NCI-H774 (cell line): ENCODE measurements around the gene RAB9B.

ENCODE experiments used
- DNase-seq: peaks from one replicate; lab custom pipeline; 2025; lab: John Stamatoyannopoulos, UW

RAB9B gene

DNA sequence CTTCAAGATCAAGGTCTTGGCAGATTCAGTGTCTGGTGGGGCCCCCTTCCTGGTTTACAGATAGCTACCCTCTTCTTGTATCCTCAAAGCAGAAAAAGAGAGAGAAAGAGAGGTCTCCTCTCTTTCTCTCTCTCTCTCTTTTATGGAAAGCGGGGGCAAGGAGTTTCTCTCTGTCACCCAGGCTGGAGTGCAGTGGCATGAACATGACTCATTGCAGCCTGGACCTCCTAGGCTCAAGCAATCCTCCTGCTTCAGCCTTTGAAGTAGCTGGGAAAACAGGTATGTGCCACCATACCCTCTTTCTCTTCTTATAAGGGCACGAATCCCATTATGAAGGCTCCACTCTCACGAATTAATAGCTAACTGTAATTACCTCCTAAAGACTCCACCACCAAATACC is 20.2 kb downstream of the RAB9B start:
- DNase-seq, result no peak

GRCh38 chrX:103806862-103807474 is 25.1 kb downstream of the RAB9B start:
- DNase-seq, result no peak

DNA sequence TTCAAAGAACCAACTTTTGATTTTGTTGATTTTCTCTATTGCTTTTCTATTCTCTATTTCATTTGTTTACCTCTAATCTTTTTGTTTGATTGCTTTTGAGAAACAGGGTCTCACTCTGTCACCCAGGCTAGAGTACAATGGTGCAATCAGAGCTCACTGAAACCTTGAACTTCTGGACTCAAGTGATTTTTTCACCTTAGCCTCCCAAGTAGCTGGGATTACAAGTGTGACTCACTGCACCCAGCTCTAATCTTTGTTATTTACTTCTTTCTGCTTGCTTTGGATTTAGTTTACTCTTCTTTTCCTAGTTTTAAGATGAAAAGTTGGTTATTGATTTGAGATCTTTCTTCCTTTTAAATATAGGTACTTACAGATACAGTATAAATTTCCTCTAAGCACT is 26.2 kb downstream of the RAB9B start:
- DNase-seq, result no peak

DNA sequence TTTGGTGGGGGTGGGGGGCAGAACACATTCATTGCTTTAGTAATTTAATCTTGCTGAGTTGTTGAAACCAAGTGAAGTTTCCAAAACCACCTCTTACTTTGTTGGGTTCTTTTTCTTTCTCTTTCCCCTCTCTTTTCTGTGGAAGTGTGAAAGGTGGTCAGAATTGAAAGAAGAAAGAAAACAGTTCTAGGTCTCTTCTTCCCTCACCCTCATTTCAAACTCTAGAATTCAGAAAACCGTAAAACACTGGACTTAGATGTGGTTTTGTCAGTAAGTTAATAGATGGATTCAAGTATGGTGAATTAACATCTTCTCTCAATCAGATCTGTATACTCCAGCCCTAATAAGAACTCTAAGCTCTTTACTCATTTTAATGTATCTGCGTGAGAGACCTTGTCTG is 31.7 kb downstream of the RAB9B start:
- no peak for DNase-seq

- no peak for DNase-seq
These were observed 34.4 kb downstream of the RAB9B start for GRCh38 chrX:103797691-103798090.

DNA sequence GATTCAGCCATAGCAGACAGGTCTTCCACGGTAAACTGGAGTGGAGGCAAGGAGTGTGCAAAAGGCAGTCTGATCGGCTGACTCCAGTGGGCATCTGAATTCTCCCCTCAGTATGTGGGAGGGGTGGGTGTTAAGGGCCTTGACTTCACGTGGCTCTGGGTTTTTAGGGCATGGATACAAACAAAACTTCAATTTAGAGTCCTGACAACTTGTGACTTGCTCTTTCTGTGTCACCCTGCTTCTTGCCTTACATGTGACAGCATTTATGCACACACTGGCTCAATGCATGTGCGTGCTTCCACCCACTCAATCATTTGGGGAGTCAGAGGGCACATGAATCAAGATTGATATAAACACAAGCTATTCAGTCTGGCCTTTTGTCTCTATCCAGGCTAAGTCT is 37.9 kb downstream of the RAB9B start:
- DNase-seq, result no peak

DNA sequence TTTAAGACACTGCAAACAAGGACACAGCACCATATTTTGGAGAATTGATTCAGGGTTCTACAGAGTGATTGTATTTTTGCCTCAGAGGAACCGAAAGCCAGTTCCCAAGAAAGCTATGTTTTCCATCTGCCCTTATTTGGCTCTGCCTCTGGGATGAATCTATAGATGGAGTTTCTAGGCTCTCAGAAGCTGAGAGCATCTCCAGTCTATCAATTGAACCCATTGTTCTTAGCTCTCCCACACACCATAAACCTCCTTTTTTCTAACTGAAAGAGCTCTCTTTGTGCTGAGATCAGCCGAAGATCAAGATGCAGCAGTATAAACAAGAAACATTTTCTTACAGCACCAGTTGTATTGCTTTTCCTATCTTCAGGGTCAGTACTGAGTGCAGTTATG is 38.5 kb downstream of the RAB9B start:
- no peak for DNase-seq

DNA sequence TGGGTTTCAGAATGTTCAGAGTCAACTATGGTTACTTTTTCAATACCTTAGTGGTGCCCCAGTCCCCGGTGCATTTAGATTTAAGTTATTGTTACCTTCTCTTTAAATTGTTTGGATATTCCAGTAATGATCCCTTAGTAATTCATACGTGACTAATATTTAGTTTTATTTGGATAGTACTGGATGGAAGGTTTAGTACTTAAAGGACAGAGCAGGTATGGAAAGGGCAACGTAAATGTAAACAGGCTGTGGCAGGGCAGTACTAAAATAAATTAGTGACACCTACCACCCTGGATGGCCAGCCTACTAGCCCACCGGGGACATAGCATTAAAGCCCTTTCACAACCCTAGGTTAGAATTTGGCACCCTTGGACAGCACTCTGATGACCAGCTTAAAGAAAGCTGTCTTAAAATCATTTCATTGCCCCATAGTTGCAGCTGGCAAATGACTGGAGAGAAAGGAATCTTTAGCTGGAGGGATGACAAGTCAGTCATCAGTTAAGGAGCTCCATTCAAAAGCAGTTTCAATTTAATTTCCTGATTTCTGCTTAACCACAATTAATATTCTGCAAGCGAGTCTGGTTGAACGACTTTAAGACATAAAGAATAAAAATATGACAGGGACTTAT is 39.0 kb downstream of the RAB9B start:
- DNase-seq, result no peak

DNA sequence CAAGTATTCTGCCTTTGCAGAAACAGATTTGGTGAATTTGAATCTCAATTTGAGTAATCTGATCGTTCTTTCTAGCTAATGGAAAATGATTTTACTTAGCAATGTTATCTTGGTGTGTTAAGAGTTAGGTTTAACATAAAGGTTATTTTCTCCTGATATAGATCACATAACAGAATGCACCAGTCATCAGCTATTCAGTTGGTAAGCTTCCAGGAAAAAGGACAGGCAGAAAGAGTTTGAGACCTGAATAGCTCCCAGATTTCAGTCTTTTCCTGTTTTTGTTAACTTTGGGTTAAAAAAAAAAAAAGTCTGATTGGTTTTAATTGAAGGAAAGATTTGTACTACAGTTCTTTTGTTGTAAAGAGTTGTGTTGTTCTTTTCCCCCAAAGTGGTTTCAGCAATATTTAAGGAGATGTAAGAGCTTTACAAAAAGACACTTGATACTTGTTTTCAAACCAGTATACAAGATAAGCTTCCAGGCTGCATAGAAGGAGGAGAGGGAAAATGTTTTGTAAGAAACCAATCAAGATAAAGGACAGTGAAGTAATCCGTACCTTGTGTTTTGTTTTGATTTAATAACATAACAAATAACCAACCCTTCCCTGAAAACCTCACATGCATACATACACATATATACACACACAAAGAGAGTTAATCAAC is 40.1 kb downstream of the RAB9B start:
- DNase-seq, result no peak

DNA sequence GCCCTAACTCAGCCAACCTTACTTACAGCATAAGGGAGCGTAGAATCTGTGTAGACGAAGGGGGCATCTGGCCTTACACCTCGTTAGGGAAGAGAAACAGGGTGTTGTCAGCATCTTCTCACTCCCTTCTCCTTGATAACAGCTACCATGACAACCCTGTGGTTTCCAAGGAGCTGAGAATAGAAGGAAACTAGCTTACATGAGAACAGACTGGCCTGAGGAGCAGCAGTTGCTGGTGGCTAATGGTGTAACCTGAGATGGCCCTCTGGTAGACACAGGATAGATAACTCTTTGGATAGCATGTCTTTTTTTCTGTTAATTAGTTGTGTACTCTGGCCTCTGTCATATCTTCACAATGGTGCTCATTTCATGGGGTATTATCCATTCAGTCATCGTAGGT is 40.8 kb downstream of the RAB9B start:
- no peak for DNase-seq

GRCh38 chrX:103789004-103789403 is 43.1 kb downstream of the RAB9B start:
- no peak for DNase-seq

- DNase-seq, result no peak
These were observed 48.1 kb downstream of the RAB9B start for GRCh38 chrX:103783971-103784370.

DNA sequence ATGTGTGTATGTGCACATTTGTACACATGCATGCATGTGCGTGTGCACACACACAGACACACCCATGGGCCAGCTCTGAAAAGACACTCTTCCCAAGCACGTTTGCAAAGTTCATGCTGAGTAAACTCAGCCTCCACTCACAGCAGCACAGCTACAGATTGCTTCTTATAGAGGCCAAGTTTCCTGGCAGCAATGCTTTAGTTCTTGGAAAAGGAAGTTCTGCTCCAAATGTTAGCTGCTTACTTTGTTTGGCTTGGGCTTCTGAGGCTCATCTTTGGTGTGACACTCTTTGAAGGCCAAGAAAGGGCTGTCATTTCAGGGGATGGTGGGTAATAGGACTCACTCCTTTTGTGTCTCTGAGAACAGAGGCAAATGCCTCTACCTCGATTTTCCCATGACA is 48.9 kb downstream of the RAB9B start:
- no peak for DNase-seq

- no peak for DNase-seq
These were observed 49.4 kb downstream of the RAB9B start for GRCh38 chrX:103782640-103783039.

GRCh38 chrX:103781706-103782105 is 50.4 kb downstream of the RAB9B start:
- DNase-seq, result no peak

DNA sequence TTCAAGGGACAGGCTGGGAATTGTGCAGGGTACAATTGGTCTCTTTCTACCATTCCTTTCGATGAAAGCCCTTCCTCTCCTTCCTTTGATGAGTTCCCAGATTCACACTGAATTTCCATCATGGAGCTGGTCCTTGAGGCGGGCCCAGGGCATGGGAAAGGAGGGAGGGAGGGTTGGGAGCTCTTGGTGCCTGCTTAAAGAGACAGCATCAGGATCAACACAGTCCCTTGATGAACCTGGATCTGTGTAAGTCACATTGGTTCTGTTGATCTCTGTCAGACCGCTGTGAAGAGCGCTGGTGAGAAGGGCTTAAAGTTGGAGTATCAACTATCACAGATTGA is 51.0 kb downstream of the RAB9B start:
- no peak for DNase-seq

DNA sequence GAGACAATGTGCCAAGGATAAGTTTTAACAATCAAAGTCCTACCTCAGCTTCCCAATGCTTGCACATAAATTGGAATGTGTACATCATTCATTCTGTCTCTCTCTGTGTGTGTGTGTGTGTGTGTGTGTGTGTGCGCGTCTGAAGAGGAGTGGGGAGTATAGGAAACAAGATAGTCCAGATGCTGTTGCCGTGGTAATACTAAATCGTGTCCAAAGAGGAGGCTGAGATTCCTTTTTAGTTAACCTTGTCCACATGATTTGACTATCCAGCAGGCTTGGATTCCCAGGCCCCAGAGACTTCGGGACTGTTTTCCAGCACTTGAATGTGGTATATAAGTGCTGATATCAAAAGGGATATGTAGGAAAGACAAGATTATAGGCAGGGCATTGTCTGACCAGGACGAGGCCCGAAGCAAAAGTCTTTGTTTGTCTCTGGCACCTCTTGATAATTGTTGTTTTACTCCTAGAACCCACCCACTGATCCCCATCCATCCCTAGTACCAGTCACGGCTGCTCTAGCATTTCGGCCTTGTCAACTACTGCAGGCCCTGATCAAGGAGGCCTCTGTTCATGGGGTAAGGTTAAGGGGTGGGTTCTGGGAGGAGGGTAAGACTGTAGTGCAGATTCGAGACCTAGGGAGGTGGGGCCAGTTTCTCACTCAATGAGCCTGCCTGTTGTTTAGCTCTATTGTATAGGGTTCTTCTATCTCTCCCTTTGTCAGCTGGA is 51.6 kb downstream of the RAB9B start:
- DNase-seq, result no peak

DNA sequence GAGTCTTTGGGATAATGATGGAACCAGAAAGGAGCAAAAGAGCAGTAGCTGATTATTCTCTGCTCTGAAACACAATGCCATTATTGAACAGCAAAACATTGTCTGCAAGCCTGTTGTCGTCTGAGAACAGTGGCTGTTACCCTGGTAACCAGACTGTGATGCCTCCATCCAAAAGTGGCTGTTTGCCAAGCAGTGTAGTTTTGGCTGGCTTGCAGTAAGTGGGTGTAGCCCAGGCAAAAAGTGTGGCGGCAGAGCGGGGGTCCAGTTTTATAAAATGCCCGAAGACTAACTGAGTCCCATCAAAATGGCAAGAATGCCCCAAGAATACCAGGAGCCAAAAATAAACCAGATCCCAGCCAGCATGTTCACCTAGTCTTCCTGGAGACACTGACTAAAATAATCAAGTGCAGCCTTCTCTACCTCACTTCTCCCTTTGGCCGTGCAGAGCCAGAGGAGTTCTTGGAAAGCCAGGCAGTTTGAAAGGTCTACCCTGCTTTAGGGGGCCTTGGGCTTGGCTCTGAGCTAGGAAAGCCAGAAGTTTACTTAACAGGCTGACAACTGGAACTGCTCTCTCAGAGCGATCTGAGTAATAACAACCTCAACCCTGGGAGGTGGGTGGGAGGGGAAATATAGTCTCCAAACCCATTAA is 52.8 kb downstream of the RAB9B start:
- no peak for DNase-seq

GRCh38 chrX:103776546-103776945 is 55.5 kb downstream of the RAB9B start, which contains the start of gene PLP1:
Gene PLP1, plus strand, starts transcription at chrX:103776840. Its CDS starts 156 bp downstream, at chrX:103776996.
- no peak for DNase-seq

DNA sequence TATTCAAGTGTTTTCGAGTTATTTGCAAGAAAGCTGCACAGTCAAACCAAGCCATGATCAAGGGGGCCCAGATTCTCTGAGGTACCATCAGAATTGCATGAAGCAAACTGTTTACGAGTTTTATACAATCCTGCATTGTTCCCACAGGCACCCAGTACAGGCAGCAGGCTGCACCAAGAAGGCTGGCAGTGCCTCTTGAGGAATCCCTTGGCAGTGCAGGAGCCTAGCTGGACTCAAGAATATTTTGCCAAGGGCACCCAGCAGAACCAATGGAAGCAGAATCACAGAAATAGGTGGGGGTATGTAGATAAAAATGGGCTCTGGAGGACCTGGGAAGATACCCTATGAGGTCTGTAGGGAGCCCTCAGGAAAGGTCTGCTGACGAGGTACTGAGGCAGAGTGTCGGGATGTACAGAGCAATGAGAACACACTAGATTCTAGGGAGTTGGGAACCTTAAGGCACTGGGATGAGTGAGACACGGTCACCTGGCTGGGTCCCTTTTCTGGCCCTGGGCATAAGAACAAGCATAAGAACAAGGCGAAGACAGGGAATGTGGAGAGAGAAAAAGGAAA is 57.9 kb downstream of the RAB9B start:
- no peak for DNase-seq

- no peak for DNase-seq
These were observed 58.6 kb downstream of the RAB9B start for GRCh38 chrX:103773445-103773844.
